Renal pelvis (tissue), 4 donors: ENCODE results near the gene VPS37B. TPM values are rescaled to one million over a fixed set of nuclear protein-coding genes. Genes with fewer than 3 reads are reported as not detected.
A peak's percentile ranks its signal among the peaks of the same experiment; 100 is the strongest.

Source experiments
- DNase-seq: peaks from one replicate; pipeline ENCODE4 v3.0.0-alpha.2; 2013
- polyA plus RNA-seq, 3 donors: library from polyadenylated mRNA; unstranded; fragments of 120-200 nt; gene quantifications; one replicate each; pipeline ENCODE4 v1.2.1, GENCODE V29; 2013; ENCODE audit not compliant: insufficient read length in 3 of 3

Gene VPS37B
- polyA plus RNA-seq, 3 donors = 23.8 to 30.0 (median 26.4) TPM

- DNase-seq = no peak
These were observed 52.5 kb downstream of the VPS37B start for GRCh38 chr12:122843455-122843854.

- no peak for DNase-seq
These were observed 53.2 kb downstream of the VPS37B start for GRCh38 chr12:122842505-122843405.

GRCh38 chr12:122841544-122842321 lies 54.2 kb downstream of the VPS37B start:
- peak; percentile 69 for DNase-seq

- DNase-seq = no peak
These were observed 55.1 kb downstream of the VPS37B start for GRCh38 chr12:122840580-122841513.

GRCh38 chr12:122839907-122840554 lies 55.9 kb downstream of the VPS37B start:
- DNase-seq = no peak

- no peak for DNase-seq
These were observed 57.1 kb downstream of the VPS37B start for GRCh38 chr12:122838841-122839240.

- no peak for DNase-seq
These were observed 58.3 kb downstream of the VPS37B start for GRCh38 chr12:122837306-122838265.

GRCh38 chr12:122836027-122836921 lies 59.6 kb downstream of the VPS37B start:
- DNase-seq = peak; percentile 72

GRCh38 chr12:122835750-122836026 lies 60.2 kb downstream of the VPS37B start:
- no peak for DNase-seq

- DNase-seq = peak; percentile 52
These were observed 60.8 kb downstream of the VPS37B start, which contains the start of gene HIP1R for GRCh38 chr12:122834921-122835749. Gene HIP1R, plus strand, starts transcription at chr12:122835457. Its CDS starts 94 bp downstream, at chr12:122835551.

- DNase-seq = peak; percentile 85
These were observed 61.6 kb downstream of the VPS37B start for GRCh38 chr12:122834104-122834920.

GRCh38 chr12:122830517-122831214 lies 65.3 kb downstream of the VPS37B start:
- DNase-seq = no peak

GRCh38 chr12:122827258-122827657 lies 68.7 kb downstream of the VPS37B start:
- no peak for DNase-seq

GRCh38 chr12:122825773-122826724 lies 69.9 kb downstream of the VPS37B start:
- no peak for DNase-seq

- DNase-seq = no peak
These were observed 72.5 kb downstream of the VPS37B start for GRCh38 chr12:122823429-122823828.
